ENCODE measurements around the gene CDC42EP1. TPM values are rescaled to one million over a fixed set of nuclear protein-coding genes. Genes with fewer than 3 reads are reported as not detected.

CDC42EP1 gene
- total RNA-seq, 6 experiments from 2014 or later = 29.2 to 117 (median 68.0) TPM

- peaks cover 0 to 14% (median 7%) of the 10 kb centered on the region in 4 donors for H3K36me3 ChIP-seq
- intact Hi-C loops (cut with DNase I) = no loop called here
- H3K4me3 ChIP-seq = peak overlapping the region; percentile 63 to 86 (median 84)
- peaks cover 0 to 81% (median 49%) of the 10 kb centered on the region in 4 donors for H3K4me1 ChIP-seq
- DNase-seq (no peak), ATAC-seq (no peak)
- no peaks in the 10 kb centered on the region for H3K27me3 ChIP-seq
- peak overlapping the region; percentile 95 to 99 (median 97) for H3K27ac ChIP-seq
- no peaks in the 10 kb centered on the region for H3K9me3 ChIP-seq
- no peak for TF ChIP-seq POLR2A (IDR thresholded peaks at IDR 0.05)
- TF ChIP-seq CTCF (IDR thresholded peaks at IDR 0.05) = no peak
- WGBS (ENCODE audit: insufficient coverage, low coverage, low lambda C conversion rate, missing lambda C conversion rate) = 26% methylated on average over 7 of the region's 14 CpGs
These were observed 2.0 kb downstream of the CDC42EP1 start for GRCh38 chr22:37562049-37562875.

- ATAC-seq = peak; percentile 0 to 38 (median 5)
- peak overlapping the region in 2 of 3 donors; percentile 63 to 84 for H3K4me3 ChIP-seq
These were observed 3.1 kb downstream of the CDC42EP1 start for GRCh38 chr22:37563153-37564081.

GRCh38 chr22:37564111-37564711 lies 3.9 kb downstream of the CDC42EP1 start:
- peak in 1 of 4 donors; percentile 0 for ATAC-seq
- peak overlapping the region in 2 of 3 donors; percentile 11 to 84 for H3K4me3 ChIP-seq
- WGBS (ENCODE audit: insufficient coverage, low coverage, low lambda C conversion rate, missing lambda C conversion rate) = 31% methylated on average over 7 of the region's 7 CpGs

More at GRCh38 chr22:37563153-37564081, 3.1 kb downstream of the CDC42EP1 start:
- Histone ChIP-seq H3K27me3 (no peaks in the 10 kb centered on the region), H3K9me3 (no peaks in the 10 kb centered on the region), H3K27ac (peak overlapping the region; percentile 95 to 99 (median 97)), H3K4me1 (peaks cover 0 to 79% (median 49%) of the 10 kb centered on the region in 4 donors), H3K36me3 (peaks cover 0 to 19% (median 7%) of the 10 kb centered on the region in 4 donors)
- 7% methylated on average over 13 of the region's 14 CpGs for WGBS (ENCODE audit: insufficient coverage, low coverage, low lambda C conversion rate, missing lambda C conversion rate)
- intact Hi-C loops (cut with DNase I) = no loop called here
- TF ChIP-seq CTCF (IDR thresholded peaks at IDR 0.05) (no peak), POLR2A (IDR thresholded peaks at IDR 0.05) (peak; percentile 44)
- peak in 2 of 3 donors; percentile 72 to 80 for DNase-seq

More at GRCh38 chr22:37564111-37564711, 3.9 kb downstream of the CDC42EP1 start:
- peak; percentile 4 for TF ChIP-seq POLR2A (IDR thresholded peaks at IDR 0.05)
- TF ChIP-seq CTCF (IDR thresholded peaks at IDR 0.05) = no peak
- H3K4me1 ChIP-seq = peaks cover 0 to 79% (median 51%) of the 10 kb centered on the region in 4 donors
- H3K27ac ChIP-seq = peak overlapping the region; percentile 95 to 99 (median 97)
- no peaks in the 10 kb centered on the region for H3K9me3 ChIP-seq
- no peak for DNase-seq
- intact Hi-C loops (cut with DNase I) = no loop called here
- peaks cover 0 to 19% (median 7%) of the 10 kb centered on the region in 4 donors for H3K36me3 ChIP-seq
- H3K27me3 ChIP-seq = no peaks in the 10 kb centered on the region
